Subcutaneous adipose tissue (tissue), 4 donors: Measurements from ENCODE around the gene CCDC88A. TPM values are rescaled to one million over a fixed set of nuclear protein-coding genes. Genes with fewer than 3 reads are reported as not detected.

Experiments used
- CTCF ChIP-seq: fragments of 450-650 bp; IDR thresholded peaks from one replicate; pipeline ENCODE4 v1.5.1; 2016; ENCODE audit warnings: low read depth, mild to moderate bottlenecking, control low read depth, antibody characterized with exemption, moderate library complexity
- total RNA-seq, 4 donors: library from RNA; depleted of rRNA; stranded (reverse); fragments of >200 nt; gene quantifications; one replicate each; pipeline ENCODE4 v1.1.0, GENCODE V29; 2016

The CCDC88A gene
- total RNA-seq, 4 donors from 2014 or later = 55.2 to 269 (median 76.6) TPM

GRCh38 chr2:55311444-55311870 is 108.2 kb downstream of the CCDC88A start:
- TF ChIP-seq CTCF = no peak

GRCh38 chr2:55309446-55309845 is 110.2 kb downstream of the CCDC88A start:
- TF ChIP-seq CTCF = no peak

GRCh38 chr2:55302241-55302640 is 117.4 kb downstream of the CCDC88A start:
- no peak for TF ChIP-seq CTCF

GRCh38 chr2:55301277-55301676 is 118.4 kb downstream of the CCDC88A start:
- no peak for TF ChIP-seq CTCF

- no peak for TF ChIP-seq CTCF
Observed at GRCh38 chr2:55296393-55296792, 123.3 kb downstream of the CCDC88A start.

GRCh38 chr2:55283083-55283482 is 136.6 kb downstream of the CCDC88A start:
- TF ChIP-seq CTCF = no peak

- no peak for TF ChIP-seq CTCF
Observed at GRCh38 chr2:55282110-55282917, 137.3 kb downstream of the CCDC88A start.
